ENCODE measurements around the gene TMEM232. TPM values are rescaled to one million over a fixed set of nuclear protein-coding genes. Genes with fewer than 3 reads are reported as not detected.
A peak's percentile ranks its signal among the peaks of the same experiment; 100 is the strongest.

Gene TMEM232
- polyA plus RNA-seq, 3 donors = 5.4 to 8.6 (median 8.3) TPM

GRCh38 chr5:110644357-110644756 is 82.1 kb downstream of the TMEM232 start:
- no peak for DNase-seq (ENCODE audit: extremely low read depth in 1 of 11, low read depth in 9 of 11, low spot score in 4 of 11)

- DNase-seq (ENCODE audit: extremely low read depth in 1 of 11, low read depth in 9 of 11, low spot score in 4 of 11) = no peak
Observed at GRCh38 chr5:110638970-110639902, 87.2 kb downstream of the TMEM232 start.

GRCh38 chr5:110634475-110634874 is 92.0 kb downstream of the TMEM232 start:
- no peak for DNase-seq (ENCODE audit: extremely low read depth in 1 of 11, low read depth in 9 of 11, low spot score in 4 of 11)

GRCh38 chr5:110631236-110631635 is 95.2 kb downstream of the TMEM232 start:
- no peak for DNase-seq (ENCODE audit: extremely low read depth in 1 of 11, low read depth in 9 of 11, low spot score in 4 of 11)

GRCh38 chr5:110630350-110630749 is 96.1 kb downstream of the TMEM232 start:
- DNase-seq (ENCODE audit: extremely low read depth in 1 of 11, low read depth in 9 of 11, low spot score in 4 of 11) = no peak

GRCh38 chr5:110625376-110625999 is 101.0 kb downstream of the TMEM232 start:
- peak in 7 of 11 donors; percentile 1 to 24 (median 13) for DNase-seq (ENCODE audit: extremely low read depth in 1 of 11, low read depth in 9 of 11, low spot score in 4 of 11)

- peak in 2 of 11 donors; percentile 1 for DNase-seq (ENCODE audit: extremely low read depth in 1 of 11, low read depth in 9 of 11, low spot score in 4 of 11)
Observed at GRCh38 chr5:110623874-110624273, 102.6 kb downstream of the TMEM232 start.

- no peak for DNase-seq (ENCODE audit: extremely low read depth in 1 of 11, low read depth in 9 of 11, low spot score in 4 of 11)
Observed at GRCh38 chr5:110618941-110619340, 107.5 kb downstream of the TMEM232 start.

- DNase-seq (ENCODE audit: extremely low read depth in 1 of 11, low read depth in 9 of 11, low spot score in 4 of 11) = no peak
Observed at GRCh38 chr5:110616009-110616408, 110.5 kb downstream of the TMEM232 start.

GRCh38 chr5:110612794-110613247 is 113.7 kb downstream of the TMEM232 start:
- no peak for DNase-seq (ENCODE audit: extremely low read depth in 1 of 11, low read depth in 9 of 11, low spot score in 4 of 11)

GRCh38 chr5:110611817-110612216 is 114.7 kb downstream of the TMEM232 start:
- no peak for DNase-seq (ENCODE audit: extremely low read depth in 1 of 11, low read depth in 9 of 11, low spot score in 4 of 11)

GRCh38 chr5:110594866-110595265 is 131.6 kb downstream of the TMEM232 start:
- no peak for DNase-seq (ENCODE audit: extremely low read depth in 1 of 11, low read depth in 9 of 11, low spot score in 4 of 11)

GRCh38 chr5:110590187-110590586 is 136.3 kb downstream of the TMEM232 start:
- peak in 4 of 11 donors; percentile 2 to 8 (median 2) for DNase-seq (ENCODE audit: extremely low read depth in 1 of 11, low read depth in 9 of 11, low spot score in 4 of 11)

GRCh38 chr5:110588286-110588980 is 138.0 kb downstream of the TMEM232 start:
- no peak for DNase-seq (ENCODE audit: extremely low read depth in 1 of 11, low read depth in 9 of 11, low spot score in 4 of 11)

GRCh38 chr5:110580625-110581024 is 145.8 kb downstream of the TMEM232 start:
- DNase-seq (ENCODE audit: extremely low read depth in 1 of 11, low read depth in 9 of 11, low spot score in 4 of 11) = no peak

- DNase-seq (ENCODE audit: extremely low read depth in 1 of 11, low read depth in 9 of 11, low spot score in 4 of 11) = no peak
Observed at GRCh38 chr5:110572729-110573128, 153.7 kb downstream of the TMEM232 start.

- DNase-seq (ENCODE audit: extremely low read depth in 1 of 11, low read depth in 9 of 11, low spot score in 4 of 11) = no peak
Observed at GRCh38 chr5:110562191-110562590, 164.3 kb downstream of the TMEM232 start.

GRCh38 chr5:110561510-110561909 is 165.0 kb downstream of the TMEM232 start:
- DNase-seq (ENCODE audit: extremely low read depth in 1 of 11, low read depth in 9 of 11, low spot score in 4 of 11) = no peak

- DNase-seq (ENCODE audit: extremely low read depth in 1 of 11, low read depth in 9 of 11, low spot score in 4 of 11) = no peak
Observed at GRCh38 chr5:110549301-110549700, 177.2 kb downstream of the TMEM232 start.

- no peak for DNase-seq (ENCODE audit: extremely low read depth in 1 of 11, low read depth in 9 of 11, low spot score in 4 of 11)
Observed at GRCh38 chr5:110548171-110548570, 178.3 kb downstream of the TMEM232 start.

Data from renal cortex interstitium (tissue), 11 donors.